NCI-H460 (cell line): Measurements from ENCODE around the gene USO1. TPM values are rescaled to one million over a fixed set of nuclear protein-coding genes. Genes with fewer than 3 reads are reported as not detected.
"Not testable (repeated sequence)": the region's sequence is repeated elsewhere in the genome, so short reads cannot be mapped to it uniquely, and the experiment has no call there.

ENCODE experiments used
- DNase-seq: peaks from one replicate; pipeline ENCODE4 v3.0.0-alpha.2; 2016; ENCODE audit warnings: low read depth; ENCODE audit errors: extremely low read depth
- polyA plus RNA-seq: library from polyadenylated mRNA; depleted of rRNA; stranded (reverse); fragments of >200 nt; gene quantifications from 2 replicates; pipeline ENCODE4 v1.2.3, GENCODE V29; 2014; cell fraction: nucleus; rRNA removed
- total RNA-seq: library from RNA; depleted of rRNA; stranded (reverse); fragments of >200 nt; shearing (Covaris generic); gene quantifications from 2 replicates; pipeline ENCODE4 v1.2.3, GENCODE V29; 2014; rRNA removed

USO1 gene, protein sequence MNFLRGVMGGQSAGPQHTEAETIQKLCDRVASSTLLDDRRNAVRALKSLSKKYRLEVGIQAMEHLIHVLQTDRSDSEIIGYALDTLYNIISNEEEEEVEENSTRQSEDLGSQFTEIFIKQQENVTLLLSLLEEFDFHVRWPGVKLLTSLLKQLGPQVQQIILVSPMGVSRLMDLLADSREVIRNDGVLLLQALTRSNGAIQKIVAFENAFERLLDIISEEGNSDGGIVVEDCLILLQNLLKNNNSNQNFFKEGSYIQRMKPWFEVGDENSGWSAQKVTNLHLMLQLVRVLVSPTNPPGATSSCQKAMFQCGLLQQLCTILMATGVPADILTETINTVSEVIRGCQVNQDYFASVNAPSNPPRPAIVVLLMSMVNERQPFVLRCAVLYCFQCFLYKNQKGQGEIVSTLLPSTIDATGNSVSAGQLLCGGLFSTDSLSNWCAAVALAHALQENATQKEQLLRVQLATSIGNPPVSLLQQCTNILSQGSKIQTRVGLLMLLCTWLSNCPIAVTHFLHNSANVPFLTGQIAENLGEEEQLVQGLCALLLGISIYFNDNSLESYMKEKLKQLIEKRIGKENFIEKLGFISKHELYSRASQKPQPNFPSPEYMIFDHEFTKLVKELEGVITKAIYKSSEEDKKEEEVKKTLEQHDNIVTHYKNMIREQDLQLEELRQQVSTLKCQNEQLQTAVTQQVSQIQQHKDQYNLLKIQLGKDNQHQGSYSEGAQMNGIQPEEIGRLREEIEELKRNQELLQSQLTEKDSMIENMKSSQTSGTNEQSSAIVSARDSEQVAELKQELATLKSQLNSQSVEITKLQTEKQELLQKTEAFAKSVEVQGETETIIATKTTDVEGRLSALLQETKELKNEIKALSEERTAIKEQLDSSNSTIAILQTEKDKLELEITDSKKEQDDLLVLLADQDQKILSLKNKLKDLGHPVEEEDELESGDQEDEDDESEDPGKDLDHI
- total RNA-seq, result 60.7 and 65.9 TPM in 2 replicates
- 37.6 and 44.0 TPM in 2 replicates for polyA plus RNA-seq

DNA sequence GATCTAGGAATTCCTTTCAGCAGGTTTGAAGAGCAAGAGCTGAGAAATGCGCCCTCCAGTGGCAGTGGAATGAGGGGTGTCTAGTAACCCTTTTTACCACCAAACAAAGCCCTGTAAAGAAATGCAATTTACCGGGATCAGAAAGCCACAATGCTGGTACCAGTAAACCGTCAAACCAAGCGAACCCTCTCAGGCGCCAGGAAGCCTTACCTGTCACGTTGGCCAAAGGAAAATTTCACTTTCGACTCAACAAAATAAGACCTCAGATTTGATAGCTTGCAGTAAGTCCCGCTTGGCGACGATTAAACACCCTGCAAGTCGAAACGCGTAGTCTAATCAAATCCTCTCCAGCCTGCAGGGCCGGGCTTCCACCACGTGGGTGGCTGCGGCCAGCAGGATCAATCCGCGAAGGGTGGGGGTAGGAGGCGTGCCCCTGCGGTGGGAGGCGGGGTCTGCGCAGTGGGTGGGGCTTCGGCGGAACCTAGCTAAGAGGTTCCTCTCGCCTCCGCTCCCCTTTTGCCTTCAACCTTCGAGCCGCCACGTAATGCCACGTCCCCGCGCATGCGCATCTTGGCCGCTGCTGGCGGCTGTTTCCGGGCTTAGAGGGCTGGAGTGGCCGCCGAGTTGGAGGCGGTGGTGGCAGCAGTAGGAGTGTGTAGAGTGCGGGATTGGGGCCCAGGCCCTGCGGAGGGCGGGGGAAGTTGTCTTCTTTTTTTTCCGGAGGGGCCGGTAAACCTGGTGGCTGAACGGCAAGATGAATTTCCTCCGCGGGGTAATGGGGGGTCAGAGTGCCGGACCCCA lies at the start of gene USO1:
Gene USO1 (plus strand): TSS at position 512 of the 801 bp plus-strand sequence. CDS start 243 bp downstream, at position 755.
- DNase-seq, result peak; percentile 96

DNA sequence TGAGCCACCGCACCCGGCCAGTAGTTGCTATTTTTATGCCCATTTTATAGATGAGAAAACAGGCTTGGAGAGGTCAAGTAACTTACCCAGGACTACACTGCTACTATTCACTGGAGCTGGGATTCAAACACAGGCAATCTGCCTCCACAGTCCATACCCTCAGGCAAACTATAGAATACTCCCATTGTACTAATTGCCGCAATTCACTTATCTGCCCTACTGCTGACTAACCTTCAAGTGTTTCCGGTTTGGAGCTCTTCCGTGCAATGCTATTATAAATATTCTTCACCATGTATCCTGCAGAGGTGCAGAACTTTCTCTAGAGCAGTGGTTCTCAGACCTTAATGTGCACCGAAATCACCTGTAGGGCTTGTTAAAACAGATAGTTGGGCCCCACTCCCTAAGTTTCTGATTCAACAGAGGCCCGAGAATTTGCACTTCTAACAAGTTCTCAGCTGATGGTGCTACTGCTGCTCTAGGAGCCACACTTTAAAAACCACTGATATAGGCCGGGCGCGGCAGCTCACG lies 49.3 kb upstream of the USO1 start:
- no peak for DNase-seq

- no peak for DNase-seq
Measured at GRCh38 chr4:75678473-75678872, 45.9 kb upstream of the USO1 start.

DNA sequence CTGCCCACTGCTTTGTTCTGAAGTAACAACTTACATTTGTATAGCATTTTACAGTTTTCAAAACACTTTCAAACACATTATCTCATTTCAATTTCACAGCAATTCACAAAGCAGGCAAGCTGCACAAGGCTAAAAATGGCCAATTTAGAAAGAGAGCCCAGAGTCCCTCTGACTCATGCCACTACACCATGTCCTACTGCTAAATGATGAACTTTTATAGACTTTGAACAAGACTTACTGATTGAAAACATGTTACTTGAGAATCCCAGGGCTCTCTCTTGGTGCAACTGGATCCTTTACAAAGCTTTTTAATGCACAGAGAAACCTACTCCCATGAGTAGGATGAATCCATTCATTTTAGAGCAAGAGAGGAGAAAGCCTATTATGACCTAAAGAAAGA lies 45.4 kb upstream of the USO1 start:
- DNase-seq, result no peak

- no peak for DNase-seq
Measured at GRCh38 chr4:75679876-75680575, 44.4 kb upstream of the USO1 start.

- no peak for DNase-seq
Measured at GRCh38 chr4:75683482-75684155, 40.8 kb upstream of the USO1 start.

DNA sequence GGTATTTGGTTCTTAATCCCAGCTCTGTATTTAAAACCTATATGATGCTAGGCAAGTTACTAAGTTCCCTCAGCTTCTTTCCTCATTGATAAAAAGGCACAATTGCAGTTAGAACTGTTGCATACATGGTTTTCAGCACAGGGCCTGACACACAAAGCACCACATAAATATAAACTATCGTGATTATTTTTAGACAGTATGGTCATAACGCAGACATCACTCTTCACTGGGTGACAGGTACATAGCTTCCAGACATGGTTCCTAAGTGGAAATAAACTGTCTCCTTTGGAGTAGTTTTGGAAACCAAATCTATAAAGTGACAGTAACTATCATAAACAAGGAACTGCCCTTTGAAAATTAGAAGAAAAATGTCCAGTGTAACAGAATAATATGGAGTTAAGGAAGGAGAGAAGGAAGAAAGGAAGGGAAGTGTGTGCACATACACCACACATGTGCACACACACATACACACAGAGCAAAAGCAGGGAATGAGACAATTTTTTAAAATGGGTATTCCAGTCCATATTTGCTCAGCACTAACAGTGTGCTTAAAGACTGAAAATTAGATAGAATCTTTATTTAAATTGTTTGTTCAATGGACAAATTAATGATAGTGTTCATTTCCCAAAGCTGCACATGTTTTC lies 38.7 kb upstream of the USO1 start:
- no peak for DNase-seq

GRCh38 chr4:75686346-75686745 lies 38.0 kb upstream of the USO1 start:
- DNase-seq, result no peak

DNA sequence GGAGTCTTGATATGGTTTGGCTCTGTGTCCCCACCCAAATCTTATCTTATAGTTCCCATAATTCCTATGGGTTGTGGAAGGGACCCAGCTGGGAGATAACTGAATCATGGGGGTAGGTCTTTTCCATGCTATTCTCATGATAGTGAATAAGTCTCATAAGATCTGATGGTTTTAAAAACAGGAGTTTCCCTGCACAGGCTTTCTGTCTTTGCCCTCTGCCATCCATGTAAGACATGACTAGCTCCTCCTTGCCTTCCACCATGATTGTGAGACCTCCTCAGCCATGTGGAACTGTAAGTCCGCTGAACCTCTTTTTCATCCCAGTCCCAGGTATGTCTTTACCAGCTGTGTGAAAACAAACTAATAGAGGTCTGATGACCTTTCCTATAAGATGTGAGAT lies 37.3 kb upstream of the USO1 start:
- DNase-seq, result not testable (repeated sequence)

- not testable (repeated sequence) for DNase-seq
Measured at GRCh38 chr4:75692066-75692465, 32.3 kb upstream of the USO1 start.

GRCh38 chr4:75696071-75696470 lies 28.3 kb upstream of the USO1 start:
- DNase-seq, result no peak

DNA sequence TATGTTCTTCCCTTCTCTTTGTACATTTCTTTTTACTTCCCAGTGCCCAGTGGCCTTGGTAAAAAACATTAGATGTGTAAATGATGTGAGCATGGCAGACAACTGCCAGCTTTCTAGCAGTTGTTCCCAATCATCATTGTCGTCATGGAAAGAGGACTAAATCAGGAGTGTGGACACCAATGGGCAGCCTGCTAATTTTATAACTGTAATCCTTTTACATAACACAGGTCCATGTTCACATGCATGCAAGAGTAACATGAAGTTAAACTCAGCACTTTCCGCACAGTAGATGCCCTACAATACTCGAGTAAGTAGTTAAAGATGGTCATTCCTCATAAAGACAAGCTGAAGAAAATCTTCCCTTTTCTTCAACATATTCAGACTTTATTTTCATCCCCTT lies 27.8 kb upstream of the USO1 start:
- DNase-seq, result no peak

DNA sequence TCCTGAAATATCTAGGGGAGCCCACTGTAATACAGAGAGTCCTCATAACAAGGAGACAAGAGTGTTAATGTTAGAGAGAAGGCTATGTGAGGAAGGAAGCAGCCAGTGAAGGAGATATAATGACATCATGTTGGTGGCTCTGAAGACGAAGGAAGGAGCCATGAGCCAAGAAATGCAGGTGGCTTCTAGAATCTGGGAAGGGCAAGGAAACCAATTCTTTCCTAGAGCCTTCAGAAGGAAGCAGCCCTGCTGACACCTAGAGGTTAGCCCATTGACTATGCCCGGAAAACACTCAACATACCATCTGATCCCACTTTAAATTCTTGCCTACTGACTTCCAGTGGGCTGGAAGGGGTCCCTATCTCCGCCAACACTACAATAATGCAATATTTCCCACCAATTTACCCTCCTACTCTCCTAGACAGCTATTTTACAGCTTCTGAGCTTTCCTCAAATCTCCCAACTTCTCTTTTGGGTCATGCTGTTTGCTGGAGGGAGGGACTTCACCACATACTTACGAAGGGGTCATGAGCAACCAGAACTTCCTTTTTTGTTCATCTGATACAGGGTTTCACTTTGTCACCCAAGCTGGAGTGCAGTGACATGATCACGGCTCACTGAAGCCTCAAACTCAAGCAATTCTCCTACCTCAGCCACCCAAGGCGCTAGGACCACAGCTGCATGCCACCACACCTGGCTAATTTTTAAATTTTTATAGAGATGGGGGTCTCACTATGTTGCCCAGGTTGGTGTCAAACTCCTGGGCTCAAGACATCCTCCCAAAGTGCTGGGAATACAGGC lies 26.0 kb upstream of the USO1 start:
- no peak for DNase-seq

- DNase-seq, result no peak
Measured at GRCh38 chr4:75698963-75699228, 25.5 kb upstream of the USO1 start.

- no peak for DNase-seq
Measured at GRCh38 chr4:75699299-75699698, 25.1 kb upstream of the USO1 start.

DNA sequence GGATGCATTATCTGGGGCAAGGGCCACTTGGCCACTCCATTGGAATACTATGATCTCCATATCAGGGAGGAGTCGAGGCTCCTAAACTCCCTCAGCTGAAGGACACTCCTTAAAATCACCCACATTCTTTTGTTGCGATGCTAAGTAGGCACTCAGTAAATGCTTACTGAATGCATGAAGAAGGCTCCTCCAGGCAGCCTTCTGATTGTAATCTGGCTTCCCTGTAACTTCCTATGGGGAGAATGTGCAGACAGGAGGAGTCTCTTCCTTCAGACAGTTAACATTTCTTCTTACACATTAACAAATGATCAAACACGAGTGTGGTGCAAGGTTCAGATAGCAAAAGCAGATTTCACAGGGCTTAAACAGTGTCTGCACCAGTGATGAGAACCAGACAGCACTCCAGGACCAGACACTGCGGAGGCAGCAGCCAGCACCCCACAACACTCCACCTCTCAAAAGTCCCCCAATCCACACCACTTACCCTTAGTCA lies 21.4 kb upstream of the USO1 start:
- no peak for DNase-seq

GRCh38 chr4:75705198-75705977 lies 19.0 kb upstream of the USO1 start:
- no peak for DNase-seq
